ENCODE data around the gene C5orf15.

Gene C5orf15

GRCh38 chr5:133925866-133926488 is 42.4 kb downstream of the C5orf15 start:
- DNase-seq: no peak

DNA sequence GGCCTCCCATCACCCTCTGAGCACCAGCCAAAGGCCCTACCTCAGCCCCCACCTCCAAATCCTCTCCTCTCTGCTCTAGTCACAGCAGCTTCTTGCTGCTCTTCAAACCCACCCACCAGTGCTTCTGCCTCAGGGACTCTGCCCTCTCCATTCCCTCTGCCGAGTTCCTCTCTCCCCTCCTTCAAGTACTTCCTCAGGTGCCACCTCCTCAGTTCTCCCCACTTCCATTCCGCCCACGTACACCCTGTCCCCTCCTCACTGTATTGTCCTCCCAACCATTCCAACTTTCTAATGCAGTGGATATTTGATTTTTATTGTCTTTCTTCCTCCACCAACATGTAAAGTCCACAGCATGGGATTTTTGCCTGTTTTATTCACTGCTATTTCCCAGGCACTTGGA is 43.2 kb downstream of the C5orf15 start:
- no peak for DNase-seq

- DNase-seq: peak in 7 of 58 donors; percentile 11 to 38 (median 15)
These were observed 44.1 kb downstream of the C5orf15 start for GRCh38 chr5:133924221-133924920.

- no peak for DNase-seq
These were observed 46.4 kb downstream of the C5orf15 start for GRCh38 chr5:133921979-133922378.

GRCh38 chr5:133921069-133921468 is 47.4 kb downstream of the C5orf15 start:
- no peak for DNase-seq

- DNase-seq: no peak
These were observed 49.0 kb downstream of the C5orf15 start for GRCh38 chr5:133919148-133920136.

- DNase-seq: no peak
These were observed 49.7 kb downstream of the C5orf15 start for GRCh38 chr5:133918731-133919130.

DNA sequence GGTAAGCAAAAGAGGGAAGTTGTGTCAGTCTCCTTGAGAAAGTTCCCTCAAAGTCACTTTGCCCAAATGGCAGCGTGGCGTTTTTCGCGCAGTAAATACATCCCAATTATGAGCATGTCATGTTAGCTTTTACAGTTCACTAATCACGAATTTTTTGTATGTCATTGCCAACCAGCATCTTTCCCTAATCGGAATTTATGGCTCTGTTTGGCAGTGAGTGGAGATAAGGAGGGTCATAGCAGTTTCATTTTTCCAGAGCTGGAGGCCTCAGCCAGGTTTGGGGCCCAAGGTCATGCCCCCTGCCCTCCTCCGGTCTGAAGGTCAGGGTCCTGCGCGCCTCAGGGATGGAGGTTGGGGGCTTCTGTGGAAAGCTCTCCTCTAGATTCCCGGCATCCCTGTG is 50.1 kb downstream of the C5orf15 start:
- DNase-seq: no peak

GRCh38 chr5:133917785-133918184 is 50.6 kb downstream of the C5orf15 start:
- DNase-seq: no peak

DNA sequence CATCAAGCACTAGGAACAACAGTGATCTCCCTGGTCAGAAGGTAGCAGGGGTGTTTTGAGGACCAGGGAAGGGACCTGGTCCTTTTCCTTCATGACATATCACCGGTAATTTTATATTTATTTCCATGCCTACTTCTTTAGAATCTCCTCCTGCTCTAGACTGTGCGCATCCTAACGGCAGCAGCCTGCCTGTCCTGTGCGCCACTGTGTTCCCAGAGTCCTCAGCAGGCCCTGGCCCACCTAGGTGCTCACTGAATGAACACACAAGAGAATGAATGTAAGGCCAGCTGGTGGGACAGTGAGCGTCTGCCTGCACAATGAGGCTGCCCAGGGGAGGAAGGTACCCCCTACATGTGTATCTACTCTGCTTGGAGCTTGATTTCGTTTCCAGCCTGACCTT is 51.5 kb downstream of the C5orf15 start:
- DNase-seq: no peak

DNA sequence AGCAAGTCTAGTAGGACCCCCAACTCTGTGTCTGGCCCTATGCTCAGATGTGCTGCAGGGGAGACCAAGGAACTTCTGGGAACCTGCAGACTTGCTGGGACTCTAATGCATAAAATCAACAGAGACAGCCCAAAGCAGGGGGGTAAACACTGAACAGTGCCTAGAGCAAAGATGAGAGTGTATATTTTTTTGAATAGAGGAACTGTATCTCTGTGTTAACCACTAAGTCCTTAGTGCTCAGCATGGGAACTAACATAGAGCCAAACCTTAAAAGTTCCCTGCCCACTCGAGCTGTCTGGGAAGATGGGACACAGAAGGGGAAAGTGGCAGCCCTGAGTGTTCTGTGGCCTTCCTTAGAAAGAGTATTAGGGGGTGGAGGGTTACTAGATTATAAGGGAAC is 51.9 kb downstream of the C5orf15 start:
- DNase-seq: no peak

GRCh38 chr5:133914434-133914833 is 54.0 kb downstream of the C5orf15 start:
- DNase-seq: no peak

- no peak for DNase-seq
These were observed 54.8 kb downstream of the C5orf15 start for GRCh38 chr5:133913413-133914155.

DNA sequence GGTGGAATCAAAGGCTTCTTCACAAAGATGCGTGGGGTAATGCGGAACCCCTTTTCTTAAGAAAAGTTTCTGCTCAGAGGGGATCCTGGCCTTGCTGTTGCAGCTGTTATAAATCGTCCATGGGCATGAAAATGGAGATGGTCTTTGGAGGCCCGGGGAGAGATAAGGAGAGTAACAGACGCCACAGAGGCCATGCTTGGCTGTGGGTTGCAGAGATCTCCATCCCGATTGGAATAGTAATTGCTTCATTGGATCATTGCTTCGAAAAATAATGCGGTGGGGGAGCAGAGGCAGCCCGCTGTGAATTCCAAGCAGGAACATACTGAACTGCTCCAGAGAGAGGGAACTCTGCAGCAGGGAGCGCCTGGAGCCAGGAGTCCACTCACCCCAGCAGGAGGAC is 55.5 kb downstream of the C5orf15 start:
- DNase-seq: no peak

DNA sequence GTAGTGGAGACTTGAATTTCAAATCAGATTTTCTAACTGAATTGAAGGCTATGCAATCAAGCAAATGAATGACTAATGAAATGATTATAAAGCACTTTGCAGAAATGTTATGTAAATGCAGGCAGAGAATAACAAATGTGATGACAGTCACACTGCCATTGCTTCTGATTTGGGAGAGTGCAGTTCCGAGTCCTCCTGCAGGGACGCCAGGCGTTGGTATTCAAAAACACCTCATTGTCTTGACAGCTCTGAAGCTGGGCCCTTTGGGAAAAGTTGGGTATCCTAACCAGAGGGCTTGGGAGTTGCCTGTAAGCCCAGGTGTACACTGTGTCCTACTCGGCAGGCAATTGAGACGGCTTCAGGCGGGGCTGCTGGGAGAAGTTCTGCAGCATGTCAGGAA is 57.9 kb downstream of the C5orf15 start:
- peak in 1 of 58 donors; percentile 19 for DNase-seq

- no peak for DNase-seq
These were observed 58.8 kb downstream of the C5orf15 start for GRCh38 chr5:133909603-133910002.

DNA sequence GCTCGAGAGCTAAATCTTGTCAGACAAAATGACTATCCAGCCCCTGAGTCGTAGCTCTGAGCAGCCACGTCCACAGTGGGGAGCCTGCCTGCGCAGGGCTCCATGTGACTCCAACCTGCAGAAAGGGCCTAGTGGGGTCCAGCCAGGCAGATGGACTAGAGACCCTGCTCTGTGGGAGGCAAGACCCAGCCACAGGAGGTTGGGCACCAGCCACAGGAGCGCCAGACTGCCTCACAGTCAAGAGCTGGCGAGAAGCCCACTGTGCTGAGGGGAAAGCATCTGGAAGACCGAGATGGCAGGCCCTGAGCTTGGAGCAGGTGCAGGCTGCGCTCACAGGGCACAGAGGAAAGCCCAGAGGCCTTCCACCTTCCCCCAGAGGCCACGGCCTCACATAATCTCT is 61.4 kb downstream of the C5orf15 start:
- peak in 22 of 58 donors; percentile 5 to 44 (median 16) for DNase-seq

- DNase-seq: no peak
These were observed 62.1 kb downstream of the C5orf15 start for GRCh38 chr5:133906303-133906702.

All from anterior cingulate cortex (tissue), 58 donors.